Measurements from ENCODE around the gene RANBP17. TPM values are rescaled to one million over a fixed set of nuclear protein-coding genes. Genes with fewer than 3 reads are reported as not detected.

RANBP17 gene
- total RNA-seq, 2 experiments from 2014 or later = not detected

DNA sequence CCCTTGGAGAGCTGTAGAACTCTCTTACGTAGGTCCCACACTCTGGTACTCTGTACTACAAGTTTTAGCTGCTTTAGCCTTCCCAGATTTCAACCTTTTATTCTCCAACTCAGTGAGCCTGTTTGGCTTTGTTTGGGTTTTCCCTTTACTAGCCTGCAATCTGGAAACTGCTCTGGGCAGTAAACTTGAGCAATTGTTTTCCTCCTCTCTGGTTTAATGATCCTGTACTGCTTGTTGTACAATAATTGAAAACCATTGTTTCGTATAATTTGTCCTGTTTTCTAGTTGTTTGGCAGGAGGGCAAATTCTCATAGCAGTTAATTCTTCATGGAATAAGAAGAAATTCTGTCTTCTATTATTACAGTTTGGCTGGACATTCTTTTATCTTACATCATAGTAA lies 384.4 kb downstream of the RANBP17 start:
- H3K4me1 Mint-ChIP-seq (ENCODE audit: low read depth) = no peaks in the 10 kb centered on the region
- H3K27ac Mint-ChIP-seq = no peak overlapping the region
- H3K36me3 ChIP-seq (ENCODE audit: insufficient read depth, low read length) = no peaks in the 10 kb centered on the region
- H3K27me3 Mint-ChIP-seq = peaks cover 20% of the 10 kb centered on the region
- CTCF ChIA-PET = no interaction called here
- ATAC-seq (ENCODE audit: poor library complexity) (no peak), DNase-seq (no peak)
- POLR2A ChIA-PET = no interaction called here
- peaks cover 16% of the 10 kb centered on the region for H3K9me3 Mint-ChIP-seq
- no peaks in the 10 kb centered on the region for H3K36me3 Mint-ChIP-seq (ENCODE audit: low read depth)
- H3K4me3 Mint-ChIP-seq = no peak overlapping the region
- H3K4me1 ChIP-seq (ENCODE audit: insufficient read depth, low read length) = no peaks in the 10 kb centered on the region
- no peak for TF ChIP-seq CTCF (IDR thresholded peaks at IDR 0.05)
- intact Hi-C loops (cut with DNase I, micrococcal nuclease) = no loop called here
- H3K9me3 ChIP-seq (ENCODE audit: control insufficient read depth in 1 of 2, insufficient read depth in 1 of 2, low read length in 2 of 2) = peaks cover 17 to 21% of the 10 kb centered on the region in 2 experiments
- H3K4me3 ChIP-seq (ENCODE audit: low read length) = no peak overlapping the region
- no peak overlapping the region for H3K27ac ChIP-seq (ENCODE audit: low read depth in 1 of 2, low read length in 2 of 2)
- peaks cover 0 to 3% of the 10 kb centered on the region in 2 experiments for H3K27me3 ChIP-seq (ENCODE audit: control insufficient read depth in 1 of 2, insufficient read depth in 2 of 2, low read length in 2 of 2)

DNA sequence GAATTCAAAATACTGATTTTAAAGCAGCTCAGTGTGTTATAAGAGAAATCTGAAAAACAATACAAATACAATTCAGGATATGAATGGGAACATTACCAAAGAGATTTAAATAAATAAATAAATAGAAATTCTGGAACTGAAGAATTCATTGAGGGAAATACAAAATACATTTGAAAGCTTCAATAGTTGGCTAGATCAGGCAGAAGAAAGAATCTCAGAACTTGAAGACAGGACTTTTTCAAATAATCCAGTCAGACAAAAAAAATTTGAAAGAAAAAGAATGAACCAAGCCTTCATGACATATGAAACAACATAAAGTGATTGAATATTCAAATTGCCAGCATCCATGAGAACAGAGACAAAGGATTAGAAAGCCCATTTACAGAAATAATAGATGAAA lies 387.6 kb downstream of the RANBP17 start:
- H3K36me3 Mint-ChIP-seq (ENCODE audit: low read depth) = no peaks in the 10 kb centered on the region
- CTCF ChIA-PET = no interaction called here

GRCh38 chr5:171250738-171251137 lies 388.9 kb downstream of the RANBP17 start:
- no peak for ATAC-seq (ENCODE audit: poor library complexity)
- Mint-ChIP-seq H3K27me3 (peaks cover 28% of the 10 kb centered on the region), H3K9me3 (peaks cover 16% of the 10 kb centered on the region), H3K4me3 (no peak overlapping the region), H3K36me3 (ENCODE audit: low read depth) (no peaks in the 10 kb centered on the region), H3K4me1 (ENCODE audit: low read depth) (no peaks in the 10 kb centered on the region), H3K27ac (no peak overlapping the region)
- H3K27ac ChIP-seq (ENCODE audit: low read depth in 1 of 2, low read length in 2 of 2) = no peak overlapping the region
- TF ChIP-seq CTCF (IDR thresholded peaks at IDR 0.05) = no peak
- H3K4me1 ChIP-seq (ENCODE audit: insufficient read depth, low read length) = no peaks in the 10 kb centered on the region
- no peaks in the 10 kb centered on the region for H3K36me3 ChIP-seq (ENCODE audit: insufficient read depth, low read length)
- peaks cover 12 to 21% of the 10 kb centered on the region in 2 experiments for H3K9me3 ChIP-seq (ENCODE audit: control insufficient read depth in 1 of 2, insufficient read depth in 1 of 2, low read length in 2 of 2)
- intact Hi-C loops (cut with DNase I, micrococcal nuclease) = no loop called here
- peaks cover 2 to 3% of the 10 kb centered on the region in 2 experiments for H3K27me3 ChIP-seq (ENCODE audit: control insufficient read depth in 1 of 2, insufficient read depth in 2 of 2, low read length in 2 of 2)
- H3K4me3 ChIP-seq (ENCODE audit: low read length) = no peak overlapping the region
- POLR2A ChIA-PET = no interaction called here
- CTCF ChIA-PET = no interaction called here
- DNase-seq = no peak

More for the DNA sequence above, 387.6 kb downstream of the RANBP17 start:
- no peak for DNase-seq
- Histone ChIP-seq H3K27me3 (ENCODE audit: control insufficient read depth in 1 of 2, insufficient read depth in 2 of 2, low read length in 2 of 2) (peaks cover 2 to 3% of the 10 kb centered on the region in 2 experiments), H3K4me3 (ENCODE audit: low read length) (no peak overlapping the region), H3K9me3 (ENCODE audit: control insufficient read depth in 1 of 2, insufficient read depth in 1 of 2, low read length in 2 of 2) (peaks cover 17 to 21% of the 10 kb centered on the region in 2 experiments), H3K27ac (ENCODE audit: low read depth in 1 of 2, low read length in 2 of 2) (no peak overlapping the region), H3K36me3 (ENCODE audit: insufficient read depth, low read length) (no peaks in the 10 kb centered on the region), H3K4me1 (ENCODE audit: insufficient read depth, low read length) (no peaks in the 10 kb centered on the region)
- POLR2A ChIA-PET = no interaction called here
- TF ChIP-seq CTCF (IDR thresholded peaks at IDR 0.05) = no peak
- Mint-ChIP-seq H3K9me3 (peaks cover 16% of the 10 kb centered on the region), H3K27ac (no peak overlapping the region), H3K27me3 (peaks cover 28% of the 10 kb centered on the region), H3K4me3 (no peak overlapping the region), H3K4me1 (ENCODE audit: low read depth) (no peaks in the 10 kb centered on the region)
- ATAC-seq (ENCODE audit: poor library complexity) = no peak
- intact Hi-C loops (cut with DNase I, micrococcal nuclease) = no loop called here

Data from CD4-positive, alpha-beta T cell (primary cell).